ENCODE data around the gene RPN1. TPM values are rescaled to one million over a fixed set of nuclear protein-coding genes. Genes with fewer than 3 reads are reported as not detected.

RPN1 gene
- total and polyA plus RNA-seq, 10 of the 15 experiments (the other 5 are each of a cell fraction or from before 2014, with no cell fraction given): 56.1 to 266 (median 157) TPM

- no peak for TF ChIP-seq SPI1 (IDR thresholded peaks at IDR 0.05; ENCODE audit: borderline replicate concordance, insufficient read depth, low read depth, low read length)
- peak; percentile 53; the same call in 1 of the 2 replicates for TF ChIP-seq CHD2 (IDR thresholded peaks at IDR 0.05; ENCODE audit: borderline replicate concordance, low read depth, low read length)
- peak; percentile 77 for TF ChIP-seq MAX (IDR thresholded peaks at IDR 0.05; ENCODE audit: low read depth, low read length)
- TF ChIP-seq NRF1 (conservative IDR thresholded peaks at IDR 0.05; ENCODE audit: low read depth, low read length): peak; percentile 45; the same call in 1 of the 2 replicates
- TF ChIP-seq NFYA (IDR thresholded peaks at IDR 0.05; ENCODE audit: borderline replicate concordance, low read depth, low read length): no peak
- peak; percentile 98 for TF ChIP-seq SMARCA5 (IDR thresholded peaks at IDR 0.05)
- peak; percentile 74 for TF ChIP-seq E4F1 (IDR thresholded peaks at IDR 0.05; ENCODE audit: borderline replicate concordance, partially characterized antibody)
- peak in 1 of 2 experiments; percentile 60; a peak in 1 of 4 replicates for TF ChIP-seq SRF (IDR thresholded peaks at IDR 0.05; ENCODE audit: low read depth in 2 of 2, low read length in 2 of 2)
- TF ChIP-seq SMAD5 (IDR thresholded peaks at IDR 0.05; ENCODE audit: low read depth): peak; percentile 54; the same call in 1 of the 2 replicates
- TF ChIP-seq YY1 (IDR thresholded peaks at IDR 0.05; ENCODE audit: low read depth, low read length): peak; percentile 99
- no peak for TF ChIP-seq ZZZ3 (IDR thresholded peaks at IDR 0.05; ENCODE audit: control insufficient read depth, insufficient read length, low read depth)
These were observed 30.2 kb upstream of the RPN1 start (continued) for GRCh38 chr3:128680603-128681368.

Measured in GM12878 (cell line).